GM19467 (cell line): ENCODE results near the gene ZNF614.
"Not testable (repeated sequence)": the region's sequence is repeated elsewhere in the genome, so short reads cannot be mapped to it uniquely, and the experiment has no call there.

Source experiments
- ATAC-seq: cut with Tn5 transposase; IDR thresholded peaks from one replicate; pipeline ENCODE4 v1.9.1; 2021; ENCODE audit warnings: mild to moderate bottlenecking, moderate library complexity; ENCODE audit not compliant: unreplicated experiment

ZNF614 gene

DNA sequence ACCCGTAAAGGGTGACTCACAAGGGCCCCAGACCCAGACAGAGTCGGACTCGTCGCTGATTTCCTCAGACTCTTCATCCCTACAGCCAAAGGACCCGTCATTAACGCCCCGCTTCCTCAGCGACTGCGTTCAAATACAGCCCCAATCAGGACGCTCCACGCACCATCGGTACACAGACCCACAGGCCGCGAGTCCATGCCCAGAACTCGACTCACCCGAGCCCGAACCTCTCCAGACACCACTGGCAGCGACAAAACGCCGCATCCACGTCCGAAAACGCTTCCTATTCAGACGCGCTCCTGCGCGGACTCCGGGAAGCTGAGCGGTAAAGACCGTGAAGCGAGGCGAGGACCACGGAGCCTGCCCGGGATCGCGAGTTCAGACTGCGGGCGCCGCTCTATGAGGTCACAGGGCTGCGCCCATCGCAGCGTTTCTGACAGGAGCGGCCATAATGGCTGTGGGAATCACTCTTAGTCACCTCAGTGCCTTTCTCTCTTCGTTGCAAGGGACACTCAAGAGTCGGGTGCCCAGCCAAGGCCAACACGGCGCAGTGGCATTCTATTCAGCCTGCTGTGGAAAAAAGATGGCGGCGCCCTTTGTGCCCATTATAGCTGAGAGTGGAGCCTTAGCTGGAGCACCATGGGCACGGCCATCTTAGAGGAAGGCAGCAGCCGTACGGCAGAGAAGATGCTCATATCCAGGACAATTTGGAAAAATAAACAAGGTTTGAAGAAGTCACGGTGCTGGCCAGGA, at the start of gene ZNF614:
TSS of gene ZNF614 (minus strand) at position 353 of the 753 bp plus-strand sequence. CDS start 2,634 bp downstream, outside the sequence.
- ATAC-seq = peak; percentile 86

DNA sequence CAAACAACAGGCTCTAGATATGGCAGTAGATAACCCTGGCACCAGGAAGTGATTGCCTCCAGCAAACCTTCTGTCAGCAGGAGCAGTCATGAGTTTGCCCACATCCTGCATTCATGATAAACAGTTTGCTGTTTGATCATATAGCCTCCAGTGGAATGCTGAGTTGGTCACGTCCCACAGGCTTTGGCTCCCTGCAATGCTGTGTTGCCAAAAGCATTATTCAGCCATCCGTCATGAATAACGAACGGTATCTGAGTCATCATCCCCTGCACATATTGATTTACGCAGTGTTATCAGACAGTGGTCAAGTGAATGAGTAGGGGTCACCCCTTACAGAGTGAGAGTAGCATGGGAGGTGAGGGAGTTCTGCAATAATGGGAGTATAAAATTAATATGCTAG, 42.3 kb upstream of the ZNF614 start:
- no peak for ATAC-seq

DNA sequence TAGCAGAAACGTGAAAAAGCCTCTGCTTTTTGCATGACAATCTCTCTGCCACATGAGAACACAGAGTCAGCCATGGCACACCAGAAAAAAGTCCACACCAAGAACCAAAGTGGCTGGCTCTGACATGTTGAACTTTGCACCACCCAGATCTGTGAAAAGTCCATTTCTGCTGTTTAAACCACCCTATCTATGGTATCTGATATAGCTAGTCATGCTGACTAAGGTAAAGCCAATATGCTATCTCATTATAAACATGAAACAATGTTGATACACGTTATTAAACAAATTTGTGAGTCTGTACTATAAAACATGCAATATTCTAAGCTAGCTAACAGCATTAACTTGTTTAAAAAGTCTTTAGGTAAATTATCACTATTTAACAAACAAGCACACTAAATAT, 41.5 kb upstream of the ZNF614 start:
- ATAC-seq = no peak

DNA sequence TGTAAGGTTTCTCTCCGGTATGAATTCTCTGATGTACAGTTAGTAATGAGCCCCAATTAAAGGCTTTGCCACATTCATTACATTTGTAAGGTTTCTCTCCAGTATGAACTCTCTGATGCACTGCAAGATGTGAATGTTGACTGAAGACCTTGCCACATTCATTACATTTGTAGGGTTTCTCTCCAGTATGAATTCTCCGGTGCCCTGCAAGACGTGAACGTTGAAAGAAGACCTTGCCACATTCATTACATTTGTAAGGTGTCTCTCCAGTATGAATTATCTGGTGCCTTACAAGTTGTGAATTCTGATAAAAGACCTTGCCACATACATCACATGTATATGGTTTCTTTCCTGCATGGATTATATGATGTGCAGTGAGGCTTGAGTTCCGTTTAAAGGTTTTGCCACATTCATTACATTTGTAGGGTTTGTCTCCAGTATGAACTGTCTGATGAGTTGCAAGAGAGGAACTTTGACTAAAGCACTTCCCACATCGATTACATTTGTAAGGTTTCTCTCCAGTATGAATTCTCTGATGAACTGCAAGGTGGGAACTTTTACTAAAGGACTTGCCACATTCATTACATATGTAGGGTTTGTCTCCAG, 38.2 kb upstream of the ZNF614 start:
- ATAC-seq = no peak

DNA sequence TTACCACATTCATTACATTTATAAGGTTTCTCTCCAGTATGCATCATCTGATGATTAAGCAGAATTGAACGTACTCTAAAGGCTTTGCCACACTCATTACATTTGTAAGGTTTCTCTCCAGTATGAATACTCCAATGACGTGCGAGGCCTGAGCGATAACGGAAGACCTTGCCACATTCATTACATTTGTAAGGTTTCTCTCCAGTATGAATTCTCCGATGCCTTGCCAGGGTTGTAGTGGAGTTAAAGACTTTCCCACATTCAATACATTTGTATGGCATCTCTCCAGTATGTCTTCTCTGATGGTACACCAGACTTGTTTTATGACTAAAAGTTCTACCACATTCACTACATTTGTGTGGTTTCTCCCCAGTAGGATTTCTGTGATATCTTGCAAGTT, 37.2 kb upstream of the ZNF614 start:
- no peak for ATAC-seq

DNA sequence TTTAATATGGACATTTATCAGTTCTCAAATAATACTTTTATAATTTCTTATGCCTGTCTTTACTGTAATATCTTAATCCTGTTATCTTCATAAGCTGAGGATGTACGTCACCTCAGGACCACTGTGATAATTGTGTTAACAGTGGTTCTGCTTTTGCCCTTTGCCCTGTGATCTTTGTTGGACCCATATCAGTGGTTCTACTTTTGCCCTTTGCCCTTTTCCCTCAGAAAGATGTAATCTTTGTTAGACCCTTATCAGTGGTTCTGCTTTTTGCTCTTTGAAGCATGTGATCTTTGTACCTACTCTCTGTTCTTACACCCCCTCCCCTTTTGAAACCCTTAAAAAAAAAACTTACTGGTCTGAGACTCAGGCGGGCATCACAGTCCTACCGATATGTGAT, 28.3 kb upstream of the ZNF614 start:
- not testable (repeated sequence) for ATAC-seq

DNA sequence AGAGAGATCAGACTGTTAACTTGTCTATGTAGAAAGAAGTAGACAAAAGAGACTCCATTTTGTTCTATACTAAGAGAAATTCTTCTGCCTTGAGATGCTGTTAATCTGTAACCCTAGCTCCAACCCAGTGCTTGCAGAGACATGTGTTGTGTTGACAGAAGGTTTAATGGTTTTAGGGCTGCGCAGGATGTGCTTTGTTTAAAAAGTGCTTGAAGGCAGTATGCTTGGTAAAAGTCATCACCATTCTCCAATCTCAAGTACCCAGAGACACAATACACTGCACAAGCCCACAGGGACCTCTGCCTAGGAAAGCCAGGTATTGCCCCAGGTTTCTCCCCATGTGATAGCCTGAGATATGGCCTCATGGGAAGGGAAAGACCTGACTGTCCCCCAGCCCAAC, 23.6 kb upstream of the ZNF614 start:
- ATAC-seq = not testable (repeated sequence)

DNA sequence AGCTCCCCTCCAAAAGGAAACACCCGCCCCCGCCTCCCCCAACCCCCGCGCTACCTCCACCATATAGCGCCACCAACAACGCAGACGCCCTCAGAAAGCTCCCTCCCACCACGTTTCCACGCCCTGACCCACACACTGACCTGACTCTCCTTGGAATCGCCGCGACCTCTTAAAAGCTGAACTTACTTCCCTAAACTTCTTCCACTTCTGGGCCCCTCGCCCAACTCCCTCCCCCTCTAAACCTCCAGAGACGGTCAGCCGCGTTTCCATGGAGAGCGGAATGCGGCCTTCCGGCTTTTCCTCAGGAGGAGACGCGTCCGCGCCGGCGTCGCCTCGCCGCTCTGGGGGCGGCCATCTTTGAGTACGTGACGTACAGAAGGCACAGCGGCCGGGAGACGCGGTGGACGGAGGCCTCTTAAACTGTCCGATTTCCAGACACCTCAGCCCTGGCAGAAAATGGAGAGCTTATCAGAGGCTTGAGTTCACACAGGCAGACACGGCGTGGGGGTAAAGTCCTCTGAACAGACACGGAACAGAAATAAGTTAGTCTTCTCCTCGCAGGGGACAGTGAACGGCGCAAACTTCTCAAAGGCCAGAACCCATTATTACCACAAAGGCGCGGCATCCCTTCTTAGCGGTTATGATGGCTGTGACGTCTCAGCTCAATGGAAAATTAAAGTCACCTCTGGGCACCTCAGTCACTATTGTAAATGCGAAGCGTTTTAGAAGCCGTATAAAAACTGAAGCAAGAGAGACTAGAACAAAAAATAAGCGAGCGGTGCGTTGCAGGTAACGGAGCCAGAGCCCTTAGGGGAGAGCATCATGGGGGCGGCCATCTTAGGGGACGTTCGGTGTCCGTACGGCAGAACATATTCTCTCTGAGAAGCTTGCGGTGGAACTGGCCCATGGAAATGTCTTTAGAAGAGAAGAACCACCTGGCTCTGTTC, 20.6 kb upstream of the ZNF614 start, which contains the start of gene ZNF432:
TSS of gene ZNF432 (minus strand) at position 284 of the 947 bp plus-strand sequence. CDS start 1,970 bp downstream, outside the sequence.
- ATAC-seq = peak; percentile 89

DNA sequence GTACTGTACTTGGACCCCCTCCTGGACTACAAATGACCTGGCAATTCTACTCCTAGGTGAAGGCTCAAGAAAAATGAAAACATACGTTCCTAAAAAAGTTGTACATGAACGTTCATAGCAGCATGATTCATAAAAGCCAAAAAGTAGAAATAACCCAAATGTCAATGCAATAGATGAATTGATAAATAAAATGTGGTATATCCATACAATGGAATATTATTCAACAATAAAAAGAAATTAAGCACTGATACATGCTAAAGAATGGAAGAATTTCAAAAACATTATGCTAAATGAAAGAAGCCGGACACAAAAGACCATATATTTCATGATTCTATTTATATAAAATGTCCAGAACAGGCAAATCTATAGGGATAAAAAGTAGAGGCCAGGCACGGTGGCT, 11.0 kb upstream of the ZNF614 start:
- ATAC-seq = no peak

DNA sequence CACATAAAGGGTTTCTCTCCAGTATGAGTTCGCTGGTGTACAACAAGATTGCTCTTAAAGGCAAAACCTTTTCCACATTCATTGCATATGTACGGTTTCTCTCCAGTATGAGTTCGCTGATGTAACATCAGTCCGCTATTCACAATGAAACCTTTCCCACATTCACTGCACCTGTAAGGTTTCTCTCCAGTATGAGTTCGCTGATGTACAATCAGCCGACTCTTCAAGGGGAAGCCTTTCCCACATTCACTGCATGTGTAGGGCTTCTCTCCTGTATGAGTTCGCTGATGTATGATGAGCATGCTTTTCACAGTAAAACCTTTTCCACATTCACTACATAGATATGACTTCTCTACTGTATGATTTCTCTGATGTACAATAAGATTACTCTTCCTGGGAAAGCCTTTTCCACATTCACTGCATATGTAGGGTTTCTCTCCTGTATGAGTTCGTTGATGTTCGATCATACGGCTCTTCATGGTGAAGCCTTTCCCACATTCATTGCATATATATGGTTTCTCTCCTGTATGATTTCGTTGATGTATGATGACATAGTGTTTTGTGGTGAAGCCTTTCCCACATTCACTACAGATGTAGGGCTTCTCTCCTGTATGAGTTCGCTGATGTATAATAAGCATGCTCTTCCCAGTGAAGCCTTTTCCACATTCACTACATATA, 6.0 kb upstream of the ZNF614 start:
- no peak for ATAC-seq

DNA sequence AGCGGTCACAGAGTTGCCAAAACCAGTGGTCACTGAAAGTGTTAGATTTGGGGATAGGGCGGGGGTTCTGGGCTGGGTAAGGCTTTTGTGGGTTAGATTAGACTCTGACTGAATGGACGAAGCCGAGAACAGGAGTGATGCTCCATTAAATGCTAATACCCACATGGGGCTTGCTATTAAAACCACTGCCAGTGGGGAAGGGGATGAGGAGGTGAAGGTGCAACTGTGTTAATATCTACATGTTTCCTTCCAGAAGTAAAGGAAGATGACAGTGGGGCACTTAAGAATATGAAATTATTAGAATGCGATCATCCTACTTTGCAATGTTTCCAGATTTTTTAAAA, 573 bp upstream of the ZNF614 start:
- ATAC-seq = peak; percentile 21

DNA sequence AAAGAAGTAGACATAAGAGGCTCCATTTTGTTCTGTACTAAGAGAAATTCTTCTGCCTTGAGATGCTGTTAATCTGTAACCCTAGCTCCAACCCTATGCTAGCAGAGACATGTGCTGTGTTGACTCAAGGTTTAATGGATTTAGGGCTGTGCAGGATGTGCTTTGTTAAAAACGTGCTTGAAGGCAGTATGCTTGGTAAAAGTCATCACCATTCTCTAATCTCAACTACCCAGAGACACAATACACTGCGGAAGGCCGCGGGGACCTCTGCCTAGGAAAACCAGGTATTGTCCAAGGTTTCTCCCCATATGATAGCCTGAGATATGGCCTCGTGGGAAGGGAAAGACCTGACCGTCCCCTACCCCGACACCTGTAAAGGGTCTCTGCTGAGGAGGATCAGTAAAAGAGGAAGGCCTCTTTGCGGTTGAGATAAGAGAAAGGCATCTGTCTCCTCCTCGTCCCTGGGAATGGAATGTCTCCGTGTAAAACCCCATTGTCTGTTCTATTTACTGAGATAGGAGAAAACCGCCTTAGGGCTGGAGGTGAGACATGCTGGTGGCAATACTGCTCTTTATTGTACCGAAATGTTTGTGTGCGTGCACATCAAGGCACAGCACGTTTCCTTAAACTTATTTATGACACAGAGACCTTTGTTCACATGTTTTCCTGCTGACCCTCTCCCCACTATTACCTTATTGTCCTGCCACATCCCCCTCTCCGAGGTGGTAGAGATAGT, 1.8 kb downstream of the ZNF614 start:
- not testable (repeated sequence) for ATAC-seq

DNA sequence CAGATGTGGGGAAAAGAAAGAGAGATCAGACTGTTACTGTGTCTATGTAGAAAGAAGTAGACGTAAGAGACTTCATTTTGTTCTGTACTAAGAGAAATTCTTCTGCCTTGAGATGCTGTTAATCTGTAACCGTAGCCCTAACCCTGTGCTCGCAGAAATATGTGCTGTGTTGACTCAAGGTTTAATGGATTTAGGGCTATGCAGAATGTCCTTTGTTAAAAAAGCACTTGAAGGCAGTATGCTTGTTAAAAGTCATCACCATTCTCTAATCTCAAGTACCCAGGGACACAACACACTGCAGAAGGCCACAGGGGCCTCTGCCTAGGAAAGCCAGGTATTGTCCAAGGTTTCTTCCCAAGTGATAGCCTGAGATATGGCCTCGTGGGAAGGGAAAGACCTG, 3.7 kb downstream of the ZNF614 start:
- not testable (repeated sequence) for ATAC-seq

DNA sequence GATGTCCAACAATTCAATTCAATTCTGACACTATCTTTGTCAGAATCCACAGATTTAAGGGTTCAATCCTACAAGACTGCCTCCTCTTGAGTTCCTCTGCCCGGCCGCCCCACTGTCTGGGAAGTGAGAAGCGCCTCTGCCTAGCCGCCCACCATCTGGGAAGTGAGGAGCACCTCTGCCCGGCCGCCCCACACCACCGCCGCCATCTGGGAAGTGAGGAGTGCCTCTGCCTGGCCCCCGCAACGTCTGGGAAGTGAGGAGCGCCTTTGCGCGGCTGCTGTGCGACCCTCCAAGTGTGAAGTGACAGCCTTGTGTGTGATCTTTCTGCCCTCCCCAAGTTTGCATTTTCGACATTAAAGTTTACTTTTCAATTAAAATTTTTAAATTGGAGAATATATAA, 6.0 kb downstream of the ZNF614 start:
- ATAC-seq = no peak

DNA sequence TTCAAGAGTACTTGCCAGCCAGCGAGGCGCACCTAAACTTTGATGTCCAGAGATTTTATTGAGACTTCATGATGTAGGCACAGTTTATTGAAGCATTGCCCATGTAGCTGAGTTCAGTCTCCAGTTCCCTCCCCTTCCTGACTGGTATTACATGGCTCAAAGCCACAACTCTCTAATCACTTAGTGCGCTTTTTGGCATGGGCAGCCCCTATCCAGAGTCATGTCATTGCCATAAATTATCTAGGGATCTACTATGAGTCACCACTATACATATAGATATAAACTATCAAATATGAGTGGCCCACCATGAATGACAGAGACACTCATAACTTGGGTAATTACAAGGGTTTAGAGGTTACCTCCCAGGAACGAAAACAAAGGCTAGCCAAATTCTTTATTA, 7.7 kb downstream of the ZNF614 start:
- ATAC-seq = no peak

DNA sequence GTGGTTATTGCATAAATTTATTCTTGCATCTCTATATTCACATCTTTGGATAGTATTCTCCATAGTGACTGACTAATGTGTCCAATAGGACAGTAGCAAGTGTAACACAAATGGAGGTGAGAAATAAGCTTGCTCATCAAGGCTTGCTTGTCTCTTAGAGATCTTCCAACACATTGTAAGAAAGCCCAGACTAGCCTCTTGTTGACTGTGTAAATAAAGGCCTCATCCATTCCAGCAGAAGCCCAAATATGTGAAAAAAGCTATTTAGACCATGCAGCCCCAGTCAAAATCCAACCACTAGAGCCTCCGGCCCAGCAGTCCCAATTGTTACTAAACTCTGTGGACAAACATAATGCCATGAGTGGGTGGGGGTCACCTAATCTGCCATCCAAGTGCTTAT, 17.5 kb downstream of the ZNF614 start:
- ATAC-seq = no peak

DNA sequence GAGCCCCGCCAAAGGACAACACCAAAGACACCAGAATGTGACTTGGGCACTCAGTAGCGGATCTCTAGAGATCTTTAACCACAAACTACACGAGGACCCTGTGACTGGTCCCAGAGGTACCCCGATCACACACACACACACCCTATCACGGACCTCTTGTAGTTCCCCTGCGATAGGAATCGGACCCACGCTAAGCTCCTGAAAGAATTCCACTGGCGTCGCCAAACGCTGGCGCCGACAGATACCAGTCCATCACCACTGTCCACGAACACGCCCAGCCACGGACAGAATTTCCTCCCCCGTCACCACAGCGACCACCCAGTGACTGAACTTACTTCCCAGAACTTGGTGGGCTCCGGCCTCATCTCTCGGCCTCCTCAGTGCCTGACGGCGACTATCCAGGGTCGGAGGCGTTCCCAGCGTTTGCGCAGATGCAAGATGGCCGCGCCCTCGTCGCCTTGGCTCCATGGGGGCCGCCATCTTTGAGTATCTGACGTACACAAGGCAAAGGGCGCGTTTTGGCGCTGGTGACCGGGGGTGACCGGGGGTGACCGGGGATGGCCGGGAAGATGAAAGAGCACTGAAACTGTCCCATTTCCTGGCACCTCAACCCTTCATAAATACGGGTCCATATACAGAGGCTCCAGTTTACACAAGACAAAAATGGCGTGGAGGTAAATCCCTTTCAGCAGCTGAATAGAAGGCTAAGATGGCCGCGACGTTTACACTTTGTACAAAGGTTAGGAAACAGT, 20.2 kb downstream of the ZNF614 start, which contains the start of gene ZNF615:
TSS of gene ZNF615 (minus strand) at position 406 of the 752 bp plus-strand sequence. CDS start 4,500 bp downstream, outside the sequence.
- peak; percentile 89 for ATAC-seq

DNA sequence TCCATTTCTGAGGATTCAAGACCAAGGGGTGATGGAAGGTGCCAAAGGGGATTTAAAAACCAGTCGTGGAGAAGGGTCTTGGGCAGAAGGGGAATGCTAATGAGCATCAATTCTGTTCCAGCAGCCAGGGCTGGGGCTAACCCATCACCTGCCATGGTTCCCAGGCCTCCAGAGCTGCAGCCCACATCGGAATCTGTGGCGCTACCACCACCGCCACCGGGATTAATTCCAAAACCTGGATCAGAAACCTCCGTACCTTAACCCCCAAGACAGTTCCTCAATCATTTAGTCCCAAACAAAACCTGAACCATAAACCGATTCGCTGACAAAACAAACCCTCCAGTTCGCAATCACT, 20.8 kb downstream of the ZNF614 start:
- ATAC-seq = no peak

DNA sequence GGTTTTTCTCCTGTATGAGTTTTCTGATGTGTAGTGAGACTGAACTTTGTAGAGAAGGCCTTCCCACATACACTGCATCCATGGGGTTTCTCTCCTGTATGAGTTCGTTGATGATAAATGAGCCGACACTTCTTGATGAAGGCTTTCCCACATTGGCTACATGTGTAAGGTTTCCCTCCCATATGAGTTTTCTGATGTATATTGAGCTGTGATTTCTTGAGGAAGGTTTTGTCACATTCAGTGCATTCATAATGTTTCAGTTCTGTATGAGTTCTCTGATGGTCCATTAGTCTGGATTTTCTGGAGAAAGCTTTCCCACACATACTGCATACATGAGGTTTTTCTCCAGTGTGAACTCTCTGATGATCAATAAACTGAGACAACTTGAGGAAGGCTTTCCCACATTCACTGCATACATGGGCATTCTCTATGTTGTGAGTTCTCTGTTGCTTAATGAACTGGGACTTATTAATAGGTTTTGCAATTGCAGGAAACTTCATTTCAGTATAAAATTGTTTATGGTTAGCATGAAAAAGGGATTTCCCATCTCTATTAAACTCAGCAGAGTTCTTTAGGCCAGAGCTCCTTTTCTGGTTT, 34.0 kb downstream of the ZNF614 start:
- no peak for ATAC-seq
